B cell (primary cell): ENCODE data around the gene ATAD1. TPM values are rescaled to one million over a fixed set of nuclear protein-coding genes. Genes with fewer than 3 reads are reported as not detected.

Source experiments
- ATAC-seq: fragments of 200-7000 bp; cut with Tn5 transposase; one replicate; pipeline ENCODE4 v1.10.0; 2021; ENCODE audit warnings: low read depth, mild to moderate bottlenecking, moderate number of reproducible peaks, moderate library complexity
- CTCF ChIA-PET: fragments of 350-600 bp; sonication (Branson Sonifier 250); formaldehyde crosslinking; loops from one replicate; lab custom pipeline; 2021; ENCODE audit warnings: antibody characterized with exemption, inconsistent platforms; lab: Charles Lee
- POLR2A ChIA-PET: fragments of 350-600 bp; sonication (Branson Sonifier 250); formaldehyde crosslinking; loops from one replicate; lab custom pipeline; 2021; ENCODE audit warnings: antibody characterized with exemption; lab: Charles Lee
- DNase-seq: peaks from one replicate; pipeline ENCODE4 v3.0.0; 2013
- H2AFZ ChIP-seq: 2 replicates; pipeline ENCODE4 v1.6.1; 2012; ENCODE audit warnings: mild to moderate bottlenecking, low read depth, low read length; ENCODE audit not compliant: insufficient read depth, poor library complexity, severe bottlenecking
- H3K27ac ChIP-seq, 2 donors: 1 replicate in 1 of 2; 2 replicates in 1 of 2; pipeline ENCODE4 v1.5.1; 2012 to 2013; ENCODE audit warnings: low read length in 2 of 2, mild to moderate bottlenecking in 2 of 2, moderate library complexity in 1 of 2
- H3K27me3 ChIP-seq, 4 experiments: fragments of 200-600 bp in 1 of 4; sonication (generic) in 1 of 4; replicated peaks in 1 of 4; 1 replicate in 2 of 4; 2 replicates in 2 of 4; pipeline versions ENCODE4 v1.6.1 to v1.7.0; 2013 to 2016; ENCODE audit warnings: low read length in 3 of 4, mild to moderate bottlenecking in 2 of 4, mixed read lengths in 1 of 4, moderate library complexity in 1 of 4; ENCODE audit not compliant: insufficient read depth in 4 of 4, control insufficient read depth in 3 of 4; ENCODE audit errors: control extremely low read depth in 1 of 4
- H3K36me3 ChIP-seq, 2 experiments: replicated peaks in 1 of 2; 1 replicate in 1 of 2; 2 replicates in 1 of 2; pipeline versions ENCODE4 v1.6.1 to v1.7.1; 2013; ENCODE audit warnings: low read length in 1 of 2; ENCODE audit not compliant: insufficient read depth in 2 of 2, control insufficient read depth in 1 of 2; ENCODE audit errors: control extremely low read depth in 1 of 2, extremely low read depth in 1 of 2
- H3K4me1 ChIP-seq, 2 donors: fragments of 200-600 bp in 1 of 2; sonication (generic) in 1 of 2; 1 replicate in 1 of 2; 2 replicates in 1 of 2; pipeline versions ENCODE4 v1.5.1 to v1.6.1; 2013 to 2017; ENCODE audit warnings: low read length in 2 of 2; ENCODE audit not compliant: control insufficient read depth in 2 of 2, insufficient read depth in 2 of 2
- H3K4me2 ChIP-seq: replicated peaks from 2 replicates; pipeline ENCODE3; 2012; ENCODE audit warnings: mild to moderate bottlenecking, low read depth, low read length; ENCODE audit not compliant: poor library complexity, severe bottlenecking
- H3K4me3 ChIP-seq, 5 experiments: fragments of 200-600 bp in 1 of 5; sonication (generic) in 1 of 5; 1 replicate in 3 of 5; 2 replicates in 2 of 5; pipeline versions ENCODE4 v1.5.1 to v1.7.0; 2011 to 2016; ENCODE audit warnings: low read length in 4 of 5, mild to moderate bottlenecking in 4 of 5, low read depth in 2 of 5, control low read depth in 1 of 5, moderate library complexity in 1 of 5; ENCODE audit not compliant: insufficient read depth in 1 of 5; ENCODE audit errors: control extremely low read depth in 1 of 5, extremely low read depth in 1 of 5
- H3K79me2 ChIP-seq: fragments of 200-600 bp; sonication (generic); one replicate; pipeline ENCODE4 v1.6.0; 2016; ENCODE audit warnings: low read length; ENCODE audit not compliant: control insufficient read depth, insufficient read depth
- H3K9ac ChIP-seq: fragments of 200-600 bp; sonication (generic); 2 replicates; pipeline ENCODE4 v1.6.1; 2017; ENCODE audit warnings: mild to moderate bottlenecking, low read length, moderate library complexity
- H3K9me3 ChIP-seq, 3 donors: one replicate each; pipeline versions ENCODE4 v1.6.1 to v1.7.1; 2013; ENCODE audit warnings: low read length in 2 of 3; ENCODE audit not compliant: control insufficient read depth in 2 of 3, insufficient read depth in 1 of 3; ENCODE audit errors: control extremely low read depth in 1 of 3
- H4K20me1 ChIP-seq: 2 replicates; pipeline ENCODE4 v1.6.0; 2012; ENCODE audit warnings: mild to moderate bottlenecking, low read length; ENCODE audit not compliant: insufficient read depth, control insufficient read depth, poor library complexity, severe bottlenecking
- H3K27ac Mint-ChIP-seq: one replicate; pipeline ENCODE4 v1.8.0; 2021; ENCODE audit warnings: mixed read lengths
- H3K27me3 Mint-ChIP-seq: one replicate; pipeline ENCODE4 v1.8.0; 2021; ENCODE audit warnings: mixed read lengths
- H3K4me1 Mint-ChIP-seq: one replicate; pipeline ENCODE4 v1.8.0; 2021; ENCODE audit warnings: mixed read lengths
- H3K4me3 Mint-ChIP-seq: one replicate; pipeline ENCODE4 v1.8.0; 2021; ENCODE audit warnings: mixed read lengths
- H3K9me3 Mint-ChIP-seq: one replicate; pipeline ENCODE4 v1.8.0; 2022; ENCODE audit warnings: mixed read lengths; ENCODE audit not compliant: insufficient read depth
- CTCF ChIP-seq: fragments of 200-600 bp; IDR thresholded peaks from one replicate; pipeline ENCODE4 v1.8.0; 2022; ENCODE audit warnings: antibody characterized with exemption, mild to moderate bottlenecking
- EZH2 ChIP-seq: IDR thresholded peaks from 2 replicates; pipeline ENCODE4 v1.6.1; 2012; ENCODE audit warnings: borderline replicate concordance, low read depth, mild to moderate bottlenecking, moderate library complexity, low read length; ENCODE audit not compliant: insufficient read depth, poor library complexity, severe bottlenecking
- WGBS: methylation state at CpG from one replicate; pipeline ENCODE4 v1.1.5; 2013; ENCODE audit warnings: missing lambda C conversion rate; ENCODE audit not compliant: insufficient coverage; 5-methylcytosine and 5-hydroxymethylcytosine counted together
- intact Hi-C: fragments of 100-400 bp; cut with micrococcal nuclease; formaldehyde crosslinking; loops from one replicate; pipeline ENCODE4 v1.10.0; 2022
- polyA plus RNA-seq: library from polyadenylated mRNA; depleted of rRNA; stranded (reverse); fragments of >200 nt; gene quantifications from 2 replicates; pipeline ENCODE4 v1.2.3, GENCODE V29; 2012
- total RNA-seq, 2 donors: library from RNA; stranded (reverse); fragments of 120-200 nt in 1 of 2; gene quantifications; 1 replicate in 1 of 2; 2 replicates in 1 of 2; pipeline versions ENCODE4 v1.2.3 to v1.2.4, GENCODE V29; 2013 to 2022

Gene ATAD1
- total and polyA plus RNA-seq, 2 donors (not counting 1 experiment from before 2014, with no cell fraction given) = 6.1 to 44.9 TPM

- no CpG with 5 or more reads among the region's 4 CpGs for WGBS
Observed at GRCh38 chr10:87716348-87716670, 101.7 kb downstream of the ATAD1 start.

More at GRCh38 chr10:87716348-87716670, 101.7 kb downstream of the ATAD1 start:
- Histone ChIP-seq H3K27me3 (peaks cover 0 to 3% (median 0%) of the 10 kb centered on the region in 4 experiments), H3K36me3 (no peaks in the 10 kb centered on the region), H3K27ac (no peak overlapping the region), H3K79me2 (no peaks in the 10 kb centered on the region), H3K4me2 (no peak overlapping the region), H3K4me1 (peaks cover 0 to 7% of the 10 kb centered on the region in 2 donors), H4K20me1 (no peaks in the 10 kb centered on the region), H3K9me3 (no peaks in the 10 kb centered on the region), H3K4me3 (no peak overlapping the region), H3K9ac (no peak overlapping the region), H2AFZ (no peak overlapping the region)
- POLR2A ChIA-PET = no interaction called here
- Mint-ChIP-seq H3K27me3 (peaks cover under 1% of the 10 kb centered on the region), H3K4me3 (no peak overlapping the region), H3K27ac (no peak overlapping the region), H3K4me1 (peaks cover 4% of the 10 kb centered on the region), H3K9me3 (no peaks in the 10 kb centered on the region)
- intact Hi-C loops = no loop called here
- TF ChIP-seq CTCF = no peak
- TF ChIP-seq EZH2 = no peak
- DNase-seq = no peak
- no peak for ATAC-seq
- CTCF ChIA-PET = no interaction called here
